CD4-positive, alpha-beta memory T cell (primary cell): ENCODE measurements around the gene CD200R1. TPM values are rescaled to one million over a fixed set of nuclear protein-coding genes. Genes with fewer than 3 reads are reported as not detected.
A peak's percentile ranks its signal among the peaks of the same experiment; 100 is the strongest.
"Not testable (repeated sequence)": the region's sequence is repeated elsewhere in the genome, so short reads cannot be mapped to it uniquely, and the experiment has no call there.

Source experiments
- CTCF ChIA-PET: fragments of 350-600 bp; sonication (Branson Sonifier 250); formaldehyde crosslinking; loops from one replicate; lab custom pipeline; 2021; ENCODE audit warnings: inconsistent platforms; ENCODE audit not compliant: partially characterized antibody; lab: Charles Lee
- POLR2A ChIA-PET: fragments of 350-600 bp; sonication (Branson Sonifier 250); formaldehyde crosslinking; loops from one replicate; lab custom pipeline; 2021; ENCODE audit not compliant: partially characterized antibody; lab: Charles Lee
- DNase-seq, 5 donors: peaks; one replicate each; pipeline versions ENCODE4 v3.0.0 to v3.0.0-alpha.2; 2020 to 2022; ENCODE audit warnings: mixed read lengths in 1 of 5
- H3K27ac ChIP-seq: one replicate; pipeline ENCODE4 v1.7.0; 2013; ENCODE audit warnings: low read depth, low read length
- H3K27me3 ChIP-seq: 2 replicates; pipeline ENCODE4 v1.7.0; 2013; ENCODE audit warnings: mild to moderate bottlenecking, low read length, moderate library complexity; ENCODE audit not compliant: insufficient read depth
- H3K36me3 ChIP-seq: 2 replicates; pipeline ENCODE4 v1.7.0; 2013; ENCODE audit warnings: mild to moderate bottlenecking, low read length, moderate library complexity; ENCODE audit not compliant: insufficient read depth
- H3K4me1 ChIP-seq: 2 replicates; pipeline ENCODE4 v1.7.0; 2013; ENCODE audit warnings: mild to moderate bottlenecking, low read length, moderate library complexity; ENCODE audit not compliant: insufficient read depth
- H3K4me3 ChIP-seq, 2 donors: one replicate each; pipeline ENCODE4 v1.7.0; 2013; ENCODE audit warnings: low read length in 2 of 2, mild to moderate bottlenecking in 1 of 2
- H3K9me3 ChIP-seq, 2 donors: one replicate each; pipeline ENCODE4 v1.7.0; 2013; ENCODE audit warnings: low read length in 2 of 2, control low read depth in 1 of 2; ENCODE audit not compliant: control insufficient read depth in 1 of 2
- H3K27ac Mint-ChIP-seq, 7 donors: one replicate each; pipeline ENCODE4 v1.8.0; 2020 to 2021; ENCODE audit warnings: mixed read lengths in 7 of 7, mild to moderate bottlenecking in 6 of 7, inconsistent platforms in 3 of 7, moderate library complexity in 3 of 7
- H3K27me3 Mint-ChIP-seq, 2 donors: one replicate each; pipeline ENCODE4 v1.8.0; 2020 to 2021; ENCODE audit warnings: mixed read lengths in 2 of 2
- H3K36me3 Mint-ChIP-seq, 2 donors: one replicate each; pipeline ENCODE4 v1.8.0; 2020 to 2021; ENCODE audit warnings: mixed read lengths in 2 of 2, inconsistent platforms in 1 of 2, mild to moderate bottlenecking in 1 of 2
- H3K4me1 Mint-ChIP-seq, 4 donors: one replicate each; pipeline ENCODE4 v1.8.0; 2020 to 2021; ENCODE audit warnings: mixed read lengths in 4 of 4, mild to moderate bottlenecking in 1 of 4
- H3K4me3 Mint-ChIP-seq, 8 donors: one replicate each; pipeline ENCODE4 v1.8.0; 2020 to 2021; ENCODE audit warnings: mixed read lengths in 8 of 8, mild to moderate bottlenecking in 7 of 8, moderate library complexity in 6 of 8, inconsistent platforms in 3 of 8
- H3K9me3 Mint-ChIP-seq, 8 donors: one replicate each; pipeline ENCODE4 v1.8.0; 2020 to 2021; ENCODE audit warnings: mixed read lengths in 8 of 8, mild to moderate bottlenecking in 5 of 8, inconsistent platforms in 3 of 8, moderate library complexity in 1 of 8
- intact Hi-C: fragments of 100-400 bp; cut with micrococcal nuclease; formaldehyde crosslinking; loops from one replicate; pipeline ENCODE4 v1.15.1; 2023
- polyA plus RNA-seq, 2 donors: library from polyadenylated mRNA; unstranded; fragments of 300-500 nt; fragmentation: Illumina TruSeq; gene quantifications; one replicate each; pipeline ENCODE4 v1.2.3, GENCODE V29; 2021
- total RNA-seq, 2 experiments: library from RNA; stranded (reverse); gene quantifications; one replicate each; pipeline ENCODE4 v1.2.3, GENCODE V29; 2021

The CD200R1 gene
- total and polyA plus RNA-seq, 4 experiments from 2014 or later: 22.6 to 30.1 (median 28.4) TPM

GRCh38 chr3:112956351-112956750 is 18.6 kb downstream of the CD200R1 start:
- no peak overlapping the region for H3K27ac ChIP-seq
- no peaks in the 10 kb centered on the region for H3K36me3 ChIP-seq
- H3K27me3 ChIP-seq: no peaks in the 10 kb centered on the region
- DNase-seq: no peak
- Mint-ChIP-seq H3K9me3 (peaks cover 0 to 20% (median 14%) of the 10 kb centered on the region in 8 donors), H3K4me1 (peaks cover 22 to 43% (median 34%) of the 10 kb centered on the region in 4 donors), H3K27ac (peak overlapping the region in 2 of 7 donors; percentile 33 to 50), H3K27me3 (no peaks in the 10 kb centered on the region), H3K4me3 (no peak overlapping the region), H3K36me3 (peaks cover 33 to 48% of the 10 kb centered on the region in 2 donors)
- intact Hi-C loops: no loop called here
- CTCF ChIA-PET: interaction anchor here (1.3 kb wide), 1 partner anchor 222 kb away, joined by 3 read pairs; no protein-coding TSS in a partner anchor
- H3K4me1 ChIP-seq: peaks cover 22% of the 10 kb centered on the region
- H3K4me3 ChIP-seq: no peak overlapping the region
- H3K9me3 ChIP-seq: peaks cover 0 to 6% of the 10 kb centered on the region in 2 donors
- POLR2A ChIA-PET: no interaction called here

DNA sequence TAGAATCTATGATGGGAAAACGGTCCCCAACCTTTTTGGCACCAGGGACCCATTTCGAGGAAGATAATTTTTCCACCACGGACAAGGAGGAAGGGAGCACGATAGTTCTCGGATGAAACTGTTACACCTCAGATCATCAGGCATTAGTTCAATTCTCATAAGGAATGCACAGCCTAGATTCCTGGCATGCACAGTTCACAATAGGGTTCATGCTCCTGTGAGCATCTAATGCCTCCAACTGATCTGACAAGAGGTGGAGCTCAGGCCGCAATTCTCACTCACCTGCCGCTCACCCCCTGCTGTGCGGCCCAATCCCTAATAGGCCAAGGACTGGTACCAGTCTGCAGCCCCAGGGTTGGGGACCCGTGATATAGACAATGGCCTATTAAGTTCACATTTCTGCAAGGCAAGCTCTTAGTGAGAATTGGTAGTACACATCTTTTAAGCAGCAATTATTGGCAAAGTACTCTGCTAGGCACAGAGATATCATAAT is 26.5 kb downstream of the CD200R1 start:
- Histone ChIP-seq H3K9me3 (peaks cover 0 to 3% of the 10 kb centered on the region in 2 donors), H3K4me1 (peaks cover 12% of the 10 kb centered on the region), H3K27ac (no peak overlapping the region), H3K36me3 (peaks cover 6% of the 10 kb centered on the region), H3K27me3 (no peaks in the 10 kb centered on the region), H3K4me3 (no peak overlapping the region)
- H3K9me3 Mint-ChIP-seq: peaks cover 0 to 29% (median 16%) of the 10 kb centered on the region in 8 donors
- CTCF ChIA-PET: interaction anchor here (0.9 to 1.3 kb wide), 2 partner anchors 20 to 23 kb away, joined by 3 to 4 read pairs; no protein-coding TSS in a partner anchor
- H3K4me3 Mint-ChIP-seq: no peak overlapping the region
- H3K36me3 Mint-ChIP-seq: peaks cover 48 to 53% of the 10 kb centered on the region in 2 donors
- DNase-seq: no peak
- peak overlapping the region in 5 of 7 donors; percentile 19 to 81 (median 48) for H3K27ac Mint-ChIP-seq
- intact Hi-C loops: no loop called here
- H3K27me3 Mint-ChIP-seq: no peaks in the 10 kb centered on the region
- H3K4me1 Mint-ChIP-seq: peaks cover 14 to 39% (median 29%) of the 10 kb centered on the region in 4 donors
- POLR2A ChIA-PET: no interaction called here

DNA sequence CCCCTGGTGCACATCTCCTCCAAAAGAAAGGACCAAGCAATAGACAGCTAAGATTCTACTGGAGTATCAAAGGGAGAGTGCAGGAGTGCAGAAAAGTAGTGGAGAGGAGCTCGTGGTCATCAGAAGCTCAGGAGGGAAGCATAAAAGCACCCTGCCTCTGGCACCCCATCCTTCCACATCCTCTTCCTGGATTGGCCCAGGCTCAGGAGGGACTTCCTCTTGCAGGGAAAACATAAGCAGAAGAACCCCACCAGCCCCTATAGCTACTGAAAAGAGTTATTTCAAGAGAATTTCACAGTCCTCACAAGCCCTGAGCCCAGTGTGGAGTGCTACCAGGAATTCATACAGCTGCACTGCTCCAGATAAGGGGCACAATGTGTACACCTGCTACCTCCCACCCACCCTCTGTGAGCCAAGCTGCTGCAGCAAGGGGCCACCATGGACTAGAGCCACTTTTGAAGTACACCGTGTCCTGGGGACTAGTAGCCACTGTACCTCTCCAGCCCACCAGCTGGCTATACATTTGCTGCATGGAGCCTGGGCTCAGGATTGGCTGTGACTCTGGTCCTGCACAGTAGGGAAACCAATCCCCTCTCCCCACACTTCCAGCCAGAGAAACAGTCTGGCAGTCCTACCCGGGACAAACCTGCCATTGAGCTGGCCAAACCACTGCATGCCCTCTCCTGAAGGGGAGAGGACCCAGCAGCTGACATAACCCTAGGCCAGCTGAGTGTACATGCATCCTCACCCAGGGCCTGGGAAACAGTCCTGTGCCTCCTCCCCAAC is 43.0 kb downstream of the CD200R1 start:
- H3K4me3 Mint-ChIP-seq: peak overlapping the region in 6 of 8 donors; percentile 6 to 73 (median 28)

GRCh38 chr3:112930771-112931170 is 44.1 kb downstream of the CD200R1 start:
- peaks cover 21% of the 10 kb centered on the region for H3K4me1 ChIP-seq
- no peaks in the 10 kb centered on the region for H3K9me3 ChIP-seq
- CTCF ChIA-PET: interaction anchor here (1.0 kb wide), 1 partner anchor 196 kb away, joined by 3 read pairs; no protein-coding TSS in a partner anchor
- H3K9me3 Mint-ChIP-seq: peaks cover 0 to 10% (median 5%) of the 10 kb centered on the region in 8 donors
- H3K27me3 ChIP-seq: no peaks in the 10 kb centered on the region
- H3K4me3 Mint-ChIP-seq: no peak overlapping the region
- intact Hi-C loops: no loop called here
- H3K27ac Mint-ChIP-seq: no peak overlapping the region
- POLR2A ChIA-PET: no interaction called here
- H3K36me3 ChIP-seq: peaks cover 5% of the 10 kb centered on the region
- H3K27ac ChIP-seq: no peak overlapping the region
- DNase-seq: no peak
- peaks cover 45 to 72% (median 49%) of the 10 kb centered on the region in 4 donors for H3K4me1 Mint-ChIP-seq
- H3K27me3 Mint-ChIP-seq: no peaks in the 10 kb centered on the region
- H3K4me3 ChIP-seq: no peak overlapping the region
- H3K36me3 Mint-ChIP-seq: peaks cover 56 to 62% of the 10 kb centered on the region in 2 donors

More for the DNA sequence above, 43.0 kb downstream of the CD200R1 start:
- Mint-ChIP-seq H3K27me3 (no peaks in the 10 kb centered on the region), H3K9me3 (peaks cover 0 to 22% (median 13%) of the 10 kb centered on the region in 8 donors), H3K4me1 (peaks cover 40 to 65% (median 49%) of the 10 kb centered on the region in 4 donors), H3K27ac (peak overlapping the region in 6 of 7 donors; percentile 31 to 70 (median 61)), H3K36me3 (peaks cover 56 to 62% of the 10 kb centered on the region in 2 donors)
- no peak overlapping the region for H3K27ac ChIP-seq
- no peak for DNase-seq
- no peak overlapping the region for H3K4me3 ChIP-seq
- H3K36me3 ChIP-seq: peaks cover 1% of the 10 kb centered on the region
- H3K9me3 ChIP-seq: no peaks in the 10 kb centered on the region
- intact Hi-C loops: no loop called here
- peaks cover 18% of the 10 kb centered on the region for H3K4me1 ChIP-seq
- ChIA-PET POLR2A (interaction anchor here (1.0 kb wide), 1 partner anchor 85 kb away, joined by 3 read pairs; the partner anchor contains the start of gene CD200R1L), CTCF (interaction anchor here (1.1 to 1.2 kb wide), 2 partner anchors 36 to 47 kb away, joined by 3 read pairs; no protein-coding TSS in a partner anchor)
- H3K27me3 ChIP-seq: no peaks in the 10 kb centered on the region

DNA sequence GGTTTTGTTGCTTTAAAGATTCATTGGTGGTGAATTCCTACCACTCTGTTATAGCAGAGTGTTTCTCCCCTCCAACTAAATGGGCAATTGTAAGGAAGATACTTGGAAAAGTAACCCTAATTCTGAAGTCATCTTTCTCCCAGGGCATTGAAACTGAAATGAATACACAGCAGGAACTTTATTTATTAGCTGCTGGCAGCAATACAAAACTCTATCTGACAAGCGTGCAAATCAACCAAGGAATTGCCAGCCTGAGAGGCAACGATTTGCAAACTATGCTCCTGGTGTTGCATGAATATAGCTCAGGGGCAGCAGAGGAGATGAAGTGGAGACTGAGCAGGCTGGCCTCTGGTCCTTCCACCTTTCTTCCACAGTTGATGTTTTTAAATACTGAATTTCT is 48.9 kb downstream of the CD200R1 start:
- Mint-ChIP-seq H3K27me3 (no peaks in the 10 kb centered on the region), H3K4me1 (peaks cover 22 to 38% (median 27%) of the 10 kb centered on the region in 4 donors), H3K9me3 (no peaks in the 10 kb centered on the region), H3K27ac (peak overlapping the region in 4 of 7 donors; percentile 28 to 73 (median 50)), H3K4me3 (no peak overlapping the region), H3K36me3 (peaks cover 59 to 68% of the 10 kb centered on the region in 2 donors)
- intact Hi-C loops: no loop called here
- DNase-seq: no peak
- Histone ChIP-seq H3K4me1 (peaks cover 4% of the 10 kb centered on the region), H3K4me3 (no peak overlapping the region), H3K9me3 (no peaks in the 10 kb centered on the region), H3K27me3 (no peaks in the 10 kb centered on the region), H3K27ac (no peak overlapping the region), H3K36me3 (peaks cover 9% of the 10 kb centered on the region)
- ChIA-PET CTCF (no interaction called here), POLR2A (no interaction called here)

- intact Hi-C loops: no loop called here
- Mint-ChIP-seq H3K27ac (peak overlapping the region in 4 of 7 donors; percentile 29 to 73 (median 34)), H3K4me1 (peaks cover 19 to 35% (median 25%) of the 10 kb centered on the region in 4 donors), H3K36me3 (peaks cover 62 to 67% of the 10 kb centered on the region in 2 donors), H3K9me3 (no peaks in the 10 kb centered on the region), H3K4me3 (no peak overlapping the region), H3K27me3 (no peaks in the 10 kb centered on the region)
- Histone ChIP-seq H3K9me3 (no peaks in the 10 kb centered on the region), H3K4me1 (peaks cover 4% of the 10 kb centered on the region), H3K27me3 (no peaks in the 10 kb centered on the region), H3K4me3 (no peak overlapping the region), H3K27ac (no peak overlapping the region), H3K36me3 (peaks cover 9% of the 10 kb centered on the region)
- ChIA-PET CTCF (no interaction called here), POLR2A (no interaction called here)
- DNase-seq: no peak
These were observed 49.3 kb downstream of the CD200R1 start for GRCh38 chr3:112925560-112925959.

DNA sequence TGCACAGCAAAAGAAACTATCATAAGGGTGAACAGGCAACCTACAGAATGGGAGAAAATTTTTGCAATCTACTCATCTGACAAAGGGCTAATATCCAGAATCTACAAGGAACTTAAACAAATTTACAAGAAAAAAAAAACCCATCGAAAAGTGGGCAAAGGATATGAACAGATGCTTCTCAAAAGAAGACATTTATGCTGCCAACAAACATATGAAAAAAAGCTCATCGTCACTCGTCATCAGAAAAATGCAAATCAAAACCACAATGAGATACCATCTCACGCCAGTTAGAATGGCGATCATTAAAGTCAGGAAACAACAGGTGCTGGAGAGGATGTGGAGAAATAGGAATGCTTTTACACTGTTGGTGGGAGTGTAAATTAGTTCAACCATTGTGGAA is 55.4 kb downstream of the CD200R1 start:
- not testable (repeated sequence) for H3K4me1 Mint-ChIP-seq
- H3K36me3 Mint-ChIP-seq: peaks cover 64 to 68% of the 10 kb centered on the region in 2 donors

More for the DNA sequence above, 55.4 kb downstream of the CD200R1 start:
- H3K36me3 ChIP-seq, H3K27me3 ChIP-seq, POLR2A ChIA-PET, H3K27ac ChIP-seq, H3K9me3 ChIP-seq, H3K4me1 ChIP-seq, intact Hi-C loops, H3K4me3 ChIP-seq, DNase-seq, H3K27me3 Mint-ChIP-seq, CTCF ChIA-PET: not testable (repeated sequence)
- Mint-ChIP-seq H3K4me3 (peak overlapping the region in 1 of 8 donors; percentile 42), H3K9me3 (peaks cover 2 to 42% (median 34%) of the 10 kb centered on the region in 8 donors), H3K27ac (peak overlapping the region in 1 of 7 donors; percentile 85)
